Liver (tissue), 9 donors: ENCODE measurements around the gene CAPG. TPM values are rescaled to one million over a fixed set of nuclear protein-coding genes. Genes with fewer than 3 reads are reported as not detected.

Experiments
- DNase-seq: peaks from one replicate; pipeline ENCODE4 v3.0.0-alpha.2; 2017; ENCODE audit warnings: low spot score
- H3K27ac ChIP-seq, 2 donors: one replicate each; pipeline ENCODE4 v1.7.0; 2013; ENCODE audit warnings: inconsistent platforms in 2 of 2, low read length in 2 of 2, control low read depth in 1 of 2, low read depth in 1 of 2, mild to moderate bottlenecking in 1 of 2
- H3K27me3 ChIP-seq, 4 donors: one replicate each; pipeline versions ENCODE4 v1.6.1 to v1.7.0; 2013; ENCODE audit warnings: low read length in 3 of 4, inconsistent platforms in 1 of 4, mild to moderate bottlenecking in 1 of 4, moderate library complexity in 1 of 4; ENCODE audit not compliant: control insufficient read depth in 4 of 4, insufficient read depth in 4 of 4
- H3K36me3 ChIP-seq, 4 donors: one replicate each; pipeline versions ENCODE4 v1.6.1 to v1.7.0; 2013; ENCODE audit warnings: low read length in 3 of 4, mild to moderate bottlenecking in 3 of 4, low read depth in 1 of 4, moderate library complexity in 1 of 4; ENCODE audit not compliant: control insufficient read depth in 4 of 4, insufficient read depth in 3 of 4
- H3K4me1 ChIP-seq, 4 donors: one replicate each; pipeline versions ENCODE4 v1.6.1 to v1.7.0; 2013; ENCODE audit warnings: low read length in 3 of 4, mild to moderate bottlenecking in 3 of 4, moderate library complexity in 1 of 4; ENCODE audit not compliant: control insufficient read depth in 4 of 4, insufficient read depth in 4 of 4
- H3K4me3 ChIP-seq, 3 donors: one replicate each; pipeline versions ENCODE4 v1.6.1 to v1.7.0; 2013; ENCODE audit warnings: low read length in 3 of 3, control low read depth in 1 of 3, low read depth in 1 of 3, mild to moderate bottlenecking in 1 of 3
- H3K9ac ChIP-seq, 2 donors: one replicate each; pipeline ENCODE4 v1.7.0; 2013; ENCODE audit warnings: low read length in 2 of 2, mild to moderate bottlenecking in 2 of 2, moderate library complexity in 2 of 2, control low read depth in 1 of 2, low read depth in 1 of 2
- H3K9me3 ChIP-seq, 4 donors: one replicate each; pipeline versions ENCODE4 v1.6.1 to v1.7.0; 2013; ENCODE audit warnings: low read length in 3 of 4; ENCODE audit not compliant: control insufficient read depth in 4 of 4
- EGR1 ChIP-seq, 2 donors: IDR thresholded peaks; 2 replicates each; pipeline ENCODE4 v1.6.1; 2016 to 2018; ENCODE audit warnings: antibody characterized with exemption in 2 of 2, low read depth in 2 of 2
- FOXA1 ChIP-seq: IDR thresholded peaks from 2 replicates; pipeline ENCODE4 v1.6.1; 2016; ENCODE audit warnings: antibody characterized with exemption
- FOXA2 ChIP-seq: IDR thresholded peaks from 2 replicates; pipeline ENCODE4 v1.6.1; 2016; ENCODE audit warnings: antibody characterized with exemption
- HNF4A ChIP-seq, 2 donors: conservative IDR thresholded peaks; 2 replicates each; pipeline ENCODE4 v1.6.1; 2016; ENCODE audit warnings: antibody characterized with exemption in 2 of 2, mild to moderate bottlenecking in 2 of 2
- HNF4G ChIP-seq: IDR thresholded peaks from 2 replicates; pipeline ENCODE4 v1.6.1; 2016; ENCODE audit warnings: antibody characterized with exemption
- JUND ChIP-seq, 2 donors: IDR thresholded peaks; 2 replicates each; pipeline ENCODE4 v1.6.1; 2016; ENCODE audit warnings: antibody characterized with exemption in 2 of 2
- NR2F2 ChIP-seq: IDR thresholded peaks from 2 replicates; pipeline ENCODE4 v1.6.1; 2016; ENCODE audit warnings: antibody characterized with exemption
- RAD21 ChIP-seq, 2 donors: IDR thresholded peaks; 2 replicates each; pipeline ENCODE4 v1.6.1; 2016; ENCODE audit warnings: antibody characterized with exemption in 2 of 2, mild to moderate bottlenecking in 2 of 2
- SP1 ChIP-seq: IDR thresholded peaks from 2 replicates; pipeline ENCODE4 v1.6.1; 2018; ENCODE audit warnings: antibody characterized with exemption, mild to moderate bottlenecking
- TAF1 ChIP-seq: conservative IDR thresholded peaks from 2 replicates; pipeline ENCODE4 v1.6.1; 2016; ENCODE audit warnings: antibody characterized with exemption, mild to moderate bottlenecking
- YY1 ChIP-seq: IDR thresholded peaks from 2 replicates; pipeline ENCODE4 v1.6.1; 2016; ENCODE audit warnings: antibody characterized with exemption, mild to moderate bottlenecking
- WGBS: extraction: QIAGEN DNeasy Blood & Tissue Kit; methylation state at CpG from one replicate; pipeline ENCODE4 v1.1.7; 2013; 5-methylcytosine and 5-hydroxymethylcytosine counted together
- polyA plus RNA-seq, 2 donors: library from polyadenylated mRNA; stranded (reverse) in 1 of 2; unstranded in 1 of 2; fragments of 200-250 nt in 1 of 2; fragments of >200 nt in 1 of 2; fragmentation: Nextera tagmentation in 1 of 2; extraction: Ambion mirVana in 1 of 2; gene quantifications; one replicate each; pipeline versions ENCODE4 v1.2.1 to v1.2.3, GENCODE V29; 2013 to 2015
- total RNA-seq, 2 donors: library from RNA; depleted of rRNA; stranded (reverse); fragments of >200 nt; gene quantifications; one replicate each; pipeline ENCODE4 v1.2.3, GENCODE V29; 2014
- TF ChIP-seq, protein P1 (sequence below): IDR thresholded peaks from 2 replicates; pipeline ENCODE4 v1.6.1; 2016; ENCODE audit warnings: antibody characterized with exemption, mild to moderate bottlenecking
- TF ChIP-seq, protein P2 (sequence below): IDR thresholded peaks from 2 replicates; pipeline ENCODE4 v1.6.1; 2016; ENCODE audit warnings: antibody characterized with exemption
- TF ChIP-seq, protein P3 (sequence below): fragments of 150-350 bp; IDR thresholded peaks from 2 replicates; pipeline ENCODE4 v1.5.1; 2017; ENCODE audit warnings: improper control_type of control experiment, low read depth, low read length; ENCODE audit not compliant: missing input control
- donor health status: healthy.
- donor health status: healthy.
- donor health status: healthy.
- donor health status: healthy.
- donor health status: healthy.

The CAPG gene
- total and polyA plus RNA-seq, 4 donors: 2.7 to 19.3 (median 5.2) TPM

DNA sequence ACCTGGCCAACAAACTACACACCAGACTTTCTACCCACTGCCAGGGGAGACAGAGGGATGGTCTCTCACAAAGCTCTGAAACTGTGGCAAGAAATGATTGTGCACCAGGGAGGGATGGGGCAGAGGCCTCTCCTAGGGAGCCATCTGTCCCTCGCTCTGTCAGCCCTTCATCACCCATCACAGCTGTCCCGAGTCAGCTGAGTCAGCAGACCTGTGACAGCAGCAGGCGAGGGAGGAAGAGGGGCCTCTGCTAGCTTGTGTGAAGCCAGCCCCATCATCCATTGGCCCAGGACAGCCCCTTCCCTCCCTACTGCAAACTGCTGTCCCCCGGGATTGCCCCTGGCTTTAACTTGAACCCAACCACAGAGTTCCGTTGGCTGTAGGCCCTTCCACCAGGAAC is 13.4 kb upstream of the CAPG start:
- Histone ChIP-seq H3K9me3 (no peaks in the 10 kb centered on the region), H3K27me3 (no peaks in the 10 kb centered on the region), H3K36me3 (no peaks in the 10 kb centered on the region), H3K4me3 (no peak overlapping the region), H3K9ac (no peak overlapping the region), H3K4me1 (peaks cover 32 to 66% (median 63%) of the 10 kb centered on the region in 4 donors), H3K27ac (no peak overlapping the region)
- TF ChIP-seq, protein P1, sequence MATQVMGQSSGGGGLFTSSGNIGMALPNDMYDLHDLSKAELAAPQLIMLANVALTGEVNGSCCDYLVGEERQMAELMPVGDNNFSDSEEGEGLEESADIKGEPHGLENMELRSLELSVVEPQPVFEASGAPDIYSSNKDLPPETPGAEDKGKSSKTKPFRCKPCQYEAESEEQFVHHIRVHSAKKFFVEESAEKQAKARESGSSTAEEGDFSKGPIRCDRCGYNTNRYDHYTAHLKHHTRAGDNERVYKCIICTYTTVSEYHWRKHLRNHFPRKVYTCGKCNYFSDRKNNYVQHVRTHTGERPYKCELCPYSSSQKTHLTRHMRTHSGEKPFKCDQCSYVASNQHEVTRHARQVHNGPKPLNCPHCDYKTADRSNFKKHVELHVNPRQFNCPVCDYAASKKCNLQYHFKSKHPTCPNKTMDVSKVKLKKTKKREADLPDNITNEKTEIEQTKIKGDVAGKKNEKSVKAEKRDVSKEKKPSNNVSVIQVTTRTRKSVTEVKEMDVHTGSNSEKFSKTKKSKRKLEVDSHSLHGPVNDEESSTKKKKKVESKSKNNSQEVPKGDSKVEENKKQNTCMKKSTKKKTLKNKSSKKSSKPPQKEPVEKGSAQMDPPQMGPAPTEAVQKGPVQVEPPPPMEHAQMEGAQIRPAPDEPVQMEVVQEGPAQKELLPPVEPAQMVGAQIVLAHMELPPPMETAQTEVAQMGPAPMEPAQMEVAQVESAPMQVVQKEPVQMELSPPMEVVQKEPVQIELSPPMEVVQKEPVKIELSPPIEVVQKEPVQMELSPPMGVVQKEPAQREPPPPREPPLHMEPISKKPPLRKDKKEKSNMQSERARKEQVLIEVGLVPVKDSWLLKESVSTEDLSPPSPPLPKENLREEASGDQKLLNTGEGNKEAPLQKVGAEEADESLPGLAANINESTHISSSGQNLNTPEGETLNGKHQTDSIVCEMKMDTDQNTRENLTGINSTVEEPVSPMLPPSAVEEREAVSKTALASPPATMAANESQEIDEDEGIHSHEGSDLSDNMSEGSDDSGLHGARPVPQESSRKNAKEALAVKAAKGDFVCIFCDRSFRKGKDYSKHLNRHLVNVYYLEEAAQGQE: no peak
- TF ChIP-seq RAD21 (IDR thresholded peaks at IDR 0.05) (no peak), HNF4A (conservative IDR thresholded peaks at IDR 0.05) (no peak), YY1 (no peak), HNF4G (no peak), JUND (IDR thresholded peaks at IDR 0.05) (no peak), FOXA1 (no peak)
- TF ChIP-seq, protein P2, sequence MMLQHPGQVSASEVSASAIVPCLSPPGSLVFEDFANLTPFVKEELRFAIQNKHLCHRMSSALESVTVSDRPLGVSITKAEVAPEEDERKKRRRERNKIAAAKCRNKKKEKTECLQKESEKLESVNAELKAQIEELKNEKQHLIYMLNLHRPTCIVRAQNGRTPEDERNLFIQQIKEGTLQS: no peak
- TF ChIP-seq, protein P3, sequence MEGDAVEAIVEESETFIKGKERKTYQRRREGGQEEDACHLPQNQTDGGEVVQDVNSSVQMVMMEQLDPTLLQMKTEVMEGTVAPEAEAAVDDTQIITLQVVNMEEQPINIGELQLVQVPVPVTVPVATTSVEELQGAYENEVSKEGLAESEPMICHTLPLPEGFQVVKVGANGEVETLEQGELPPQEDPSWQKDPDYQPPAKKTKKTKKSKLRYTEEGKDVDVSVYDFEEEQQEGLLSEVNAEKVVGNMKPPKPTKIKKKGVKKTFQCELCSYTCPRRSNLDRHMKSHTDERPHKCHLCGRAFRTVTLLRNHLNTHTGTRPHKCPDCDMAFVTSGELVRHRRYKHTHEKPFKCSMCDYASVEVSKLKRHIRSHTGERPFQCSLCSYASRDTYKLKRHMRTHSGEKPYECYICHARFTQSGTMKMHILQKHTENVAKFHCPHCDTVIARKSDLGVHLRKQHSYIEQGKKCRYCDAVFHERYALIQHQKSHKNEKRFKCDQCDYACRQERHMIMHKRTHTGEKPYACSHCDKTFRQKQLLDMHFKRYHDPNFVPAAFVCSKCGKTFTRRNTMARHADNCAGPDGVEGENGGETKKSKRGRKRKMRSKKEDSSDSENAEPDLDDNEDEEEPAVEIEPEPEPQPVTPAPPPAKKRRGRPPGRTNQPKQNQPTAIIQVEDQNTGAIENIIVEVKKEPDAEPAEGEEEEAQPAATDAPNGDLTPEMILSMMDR: no peak
- DNase-seq: no peak
- 91% methylated on average over 5 of the region's 5 CpGs for WGBS

DNA sequence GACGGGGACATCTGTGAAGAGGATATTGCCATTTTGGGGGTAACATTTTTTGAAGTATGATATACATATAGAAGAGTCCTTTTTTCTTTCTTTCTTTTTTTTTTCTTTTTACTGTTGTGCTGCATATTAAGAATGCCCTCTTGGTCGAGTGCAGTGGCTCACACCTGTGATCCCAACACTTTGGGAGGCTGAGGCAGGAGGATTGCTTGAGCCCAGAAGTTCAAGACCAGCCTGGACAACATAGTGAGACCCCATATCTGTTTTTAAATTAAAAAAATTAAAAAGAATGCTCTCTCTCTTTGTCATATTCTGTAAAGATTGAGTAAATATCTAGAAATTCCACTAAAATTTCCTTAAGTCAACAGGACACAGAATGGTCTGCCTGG is 11.9 kb upstream of the CAPG start:
- Histone ChIP-seq H3K36me3 (no peaks in the 10 kb centered on the region), H3K4me3 (no peak overlapping the region), H3K27ac (peak overlapping the region; percentile 39 to 43), H3K9me3 (no peaks in the 10 kb centered on the region), H3K9ac (no peak overlapping the region), H3K27me3 (no peaks in the 10 kb centered on the region), H3K4me1 (peaks cover 30 to 65% (median 61%) of the 10 kb centered on the region in 4 donors)
- no peak for TF ChIP-seq EGR1 (IDR thresholded peaks at IDR 0.05; ENCODE audit: low read depth in 2 of 2)
- no peak for TF ChIP-seq TAF1
- TF ChIP-seq, protein P1: no peak
- no peak for TF ChIP-seq RAD21 (IDR thresholded peaks at IDR 0.05)
- no peak for TF ChIP-seq HNF4G
- no peak for TF ChIP-seq FOXA1
- TF ChIP-seq SP1: no peak
- no peak for TF ChIP-seq NR2F2
- no peak for TF ChIP-seq JUND (IDR thresholded peaks at IDR 0.05)
- no peak for TF ChIP-seq HNF4A (conservative IDR thresholded peaks at IDR 0.05)
- no peak for TF ChIP-seq YY1
- TF ChIP-seq, protein P2: no peak
- no peak for TF ChIP-seq FOXA2
- TF ChIP-seq, protein P3: no peak
- 68% methylated on average over 2 of the region's 2 CpGs for WGBS
- no peak for DNase-seq
